Activated gamma-delta T cell treated with anti-CD3 and anti-CD28 coated beads, Interleukin-2, amount 50 U/mL, for 16 hours (primary cell): ENCODE results near the gene SREBF1.

Experiments
- DNase-seq: peaks from one replicate; pipeline ENCODE4 v3.0.0-alpha.2; 2020; ENCODE audit warnings: low read depth

SREBF1 gene

GRCh38 chr17:17836818-17837379, at the start of gene SREBF1:
Gene SREBF1, minus strand, starts transcription at chr17:17836986. Its CDS starts 169 bp downstream, at chr17:17836817.
- peak; percentile 41 for DNase-seq

GRCh38 chr17:17886226-17886625, 49.4 kb upstream of the SREBF1 start:
- DNase-seq: no peak

GRCh38 chr17:17884391-17885357, 47.9 kb upstream of the SREBF1 start:
- DNase-seq: no peak

GRCh38 chr17:17883801-17884200, 47.0 kb upstream of the SREBF1 start:
- DNase-seq: no peak

- DNase-seq: no peak
Observed at GRCh38 chr17:17882082-17882581, 45.3 kb upstream of the SREBF1 start.

GRCh38 chr17:17880577-17881196, 43.9 kb upstream of the SREBF1 start:
- no peak for DNase-seq

GRCh38 chr17:17877529-17878358, 41.0 kb upstream of the SREBF1 start:
- DNase-seq: no peak

- no peak for DNase-seq
Observed at GRCh38 chr17:17876959-17877528, 40.3 kb upstream of the SREBF1 start.

GRCh38 chr17:17874478-17874877, 37.7 kb upstream of the SREBF1 start:
- DNase-seq: no peak

- DNase-seq: no peak
Observed at GRCh38 chr17:17873450-17873991, 36.7 kb upstream of the SREBF1 start.

- no peak for DNase-seq
Observed at GRCh38 chr17:17872547-17873345, 36.0 kb upstream of the SREBF1 start.

GRCh38 chr17:17871913-17872312, 35.1 kb upstream of the SREBF1 start:
- no peak for DNase-seq

GRCh38 chr17:17870247-17870646, 33.5 kb upstream of the SREBF1 start:
- no peak for DNase-seq

GRCh38 chr17:17868641-17869522, 32.1 kb upstream of the SREBF1 start:
- no peak for DNase-seq

GRCh38 chr17:17866897-17867296, 30.1 kb upstream of the SREBF1 start:
- no peak for DNase-seq

GRCh38 chr17:17866425-17866824, 29.6 kb upstream of the SREBF1 start:
- DNase-seq: no peak

- no peak for DNase-seq
Observed at GRCh38 chr17:17865035-17865434, 28.2 kb upstream of the SREBF1 start.

GRCh38 chr17:17860766-17861107, 24.0 kb upstream of the SREBF1 start:
- DNase-seq: no peak
